ENCODE measurements around the gene LPCAT1. TPM values are rescaled to one million over a fixed set of nuclear protein-coding genes. Genes with fewer than 3 reads are reported as not detected.

LPCAT1 gene
- total RNA-seq, 1 donor from 2014 or later = 269 TPM

DNA sequence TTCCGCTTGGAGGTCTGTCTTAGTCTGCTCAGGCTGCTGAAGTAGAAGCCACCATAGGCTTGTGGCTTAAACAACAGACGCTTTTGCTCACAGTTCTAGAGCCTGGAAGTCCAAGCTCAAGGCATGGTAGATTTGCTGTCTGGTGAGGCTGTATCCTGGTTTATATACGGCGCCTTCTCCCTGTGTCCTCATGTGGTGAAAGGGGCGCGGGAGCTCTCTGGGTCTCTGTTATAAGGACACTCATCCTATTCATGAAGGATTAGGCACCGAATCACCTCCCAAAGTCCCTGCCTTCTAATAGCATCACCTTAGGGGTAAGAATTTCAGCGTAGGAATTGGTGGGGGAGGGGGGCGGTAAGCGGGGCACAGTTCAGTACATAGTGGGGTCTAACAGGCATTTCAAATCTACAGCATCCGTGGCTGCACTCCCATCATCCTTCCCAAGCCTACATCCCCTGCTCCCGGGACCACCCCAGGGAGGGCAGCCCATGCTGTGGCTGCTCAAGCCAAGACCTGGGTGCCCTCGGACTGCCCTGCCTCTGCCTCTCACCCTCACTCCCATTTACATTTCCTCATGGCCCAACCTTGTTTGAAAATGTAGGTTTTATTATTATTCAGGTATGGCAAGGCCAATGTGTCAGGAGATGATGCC, 15.1 kb upstream of the LPCAT1 start:
- TF ChIP-seq, protein P1, sequence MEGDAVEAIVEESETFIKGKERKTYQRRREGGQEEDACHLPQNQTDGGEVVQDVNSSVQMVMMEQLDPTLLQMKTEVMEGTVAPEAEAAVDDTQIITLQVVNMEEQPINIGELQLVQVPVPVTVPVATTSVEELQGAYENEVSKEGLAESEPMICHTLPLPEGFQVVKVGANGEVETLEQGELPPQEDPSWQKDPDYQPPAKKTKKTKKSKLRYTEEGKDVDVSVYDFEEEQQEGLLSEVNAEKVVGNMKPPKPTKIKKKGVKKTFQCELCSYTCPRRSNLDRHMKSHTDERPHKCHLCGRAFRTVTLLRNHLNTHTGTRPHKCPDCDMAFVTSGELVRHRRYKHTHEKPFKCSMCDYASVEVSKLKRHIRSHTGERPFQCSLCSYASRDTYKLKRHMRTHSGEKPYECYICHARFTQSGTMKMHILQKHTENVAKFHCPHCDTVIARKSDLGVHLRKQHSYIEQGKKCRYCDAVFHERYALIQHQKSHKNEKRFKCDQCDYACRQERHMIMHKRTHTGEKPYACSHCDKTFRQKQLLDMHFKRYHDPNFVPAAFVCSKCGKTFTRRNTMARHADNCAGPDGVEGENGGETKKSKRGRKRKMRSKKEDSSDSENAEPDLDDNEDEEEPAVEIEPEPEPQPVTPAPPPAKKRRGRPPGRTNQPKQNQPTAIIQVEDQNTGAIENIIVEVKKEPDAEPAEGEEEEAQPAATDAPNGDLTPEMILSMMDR (IDR thresholded peaks at IDR 0.05) = no peak
- intact Hi-C loops (cut with micrococcal nuclease) = loop anchor here (5.0 kb wide), 1 partner anchor 103 kb away; no protein-coding TSS in a partner anchor

DNA sequence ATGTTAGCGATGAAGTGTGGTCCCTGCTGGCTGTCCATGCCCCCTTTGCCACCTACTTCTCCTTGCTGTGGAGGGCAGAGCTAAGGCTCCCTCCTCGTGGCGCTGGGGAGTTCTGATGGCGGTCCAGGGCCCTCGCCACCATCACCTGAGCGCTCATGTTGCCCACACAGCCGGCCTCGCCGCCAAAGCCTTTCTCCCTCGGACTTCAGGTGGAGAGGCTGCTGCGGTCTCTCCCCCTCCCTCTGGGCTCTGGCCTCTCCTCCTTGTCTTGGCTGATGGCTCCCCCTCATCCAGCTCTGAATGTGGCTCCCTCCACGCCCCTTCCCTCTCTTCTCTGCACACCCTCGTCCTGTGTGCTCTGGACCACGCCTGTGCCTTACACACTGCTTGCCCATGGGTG, 14.5 kb upstream of the LPCAT1 start:
- TF ChIP-seq, protein P1 (IDR thresholded peaks at IDR 0.05) = no peak
- H3K4me3 Mint-ChIP-seq = no peak overlapping the region
- peaks cover 40% of the 10 kb centered on the region for H3K4me1 Mint-ChIP-seq
- DNase-seq (peak; percentile 12), ATAC-seq (ENCODE audit: low read depth) (no peak)
- ChIA-PET POLR2A (interaction anchor here (0.9 to 4.9 kb wide), 5 partner anchors 14 to 55 kb away, joined by 3 to 65 read pairs (median 6); partner anchors contain the start of gene LPCAT1), CTCF (no interaction called here)
- peak overlapping the region; percentile 75 for H3K27ac Mint-ChIP-seq
- intact Hi-C loops (cut with micrococcal nuclease) = loop anchor here (5.0 kb wide), 1 partner anchor 104 kb away; no protein-coding TSS in a partner anchor
- no peaks in the 10 kb centered on the region for H3K36me3 Mint-ChIP-seq (ENCODE audit: low read depth)
- H3K27me3 Mint-ChIP-seq = no peaks in the 10 kb centered on the region
- H3K9me3 Mint-ChIP-seq = no peaks in the 10 kb centered on the region

More for the DNA sequence above, 15.1 kb upstream of the LPCAT1 start:
- no peaks in the 10 kb centered on the region for H3K9me3 Mint-ChIP-seq
- CTCF ChIA-PET = no interaction called here
- peak overlapping the region; percentile 75 for H3K27ac Mint-ChIP-seq
- no peak overlapping the region for H3K4me3 Mint-ChIP-seq
- no peaks in the 10 kb centered on the region for H3K36me3 Mint-ChIP-seq (ENCODE audit: low read depth)
- H3K27me3 Mint-ChIP-seq = no peaks in the 10 kb centered on the region
- ATAC-seq (ENCODE audit: low read depth) (no peak), DNase-seq (peak; percentile 6)
- H3K4me1 Mint-ChIP-seq = peaks cover 40% of the 10 kb centered on the region
- POLR2A ChIA-PET = interaction anchor here (0.9 to 4.9 kb wide), 5 partner anchors 15 to 56 kb away, joined by 3 to 65 read pairs (median 6); partner anchors contain the start of gene LPCAT1

- peak overlapping the region; percentile 93 for H3K27ac Mint-ChIP-seq
- H3K4me3 Mint-ChIP-seq = no peak overlapping the region
These were observed 13.9 kb upstream of the LPCAT1 start for GRCh38 chr5:1537603-1538154.

GRCh38 chr5:1536871-1537602, 13.3 kb upstream of the LPCAT1 start:
- ChIA-PET CTCF (interaction anchor here (0.8 to 2.7 kb wide), 4 partner anchors 10 to 369 kb away, joined by 3 to 8 read pairs (median 3); partner anchors contain the start of gene LPCAT1), POLR2A (interaction anchor here (0.6 to 4.9 kb wide), 15 partner anchors 13 to 529 kb away, joined by 3 to 65 read pairs (median 6); partner anchors contain the start of gene LPCAT1)
- ATAC-seq (ENCODE audit: low read depth) (peak; percentile 1), DNase-seq (no peak)
- H3K4me3 Mint-ChIP-seq = peak overlapping the region; percentile 63
- peak overlapping the region; percentile 93 for H3K27ac Mint-ChIP-seq
- TF ChIP-seq, protein P1 (IDR thresholded peaks at IDR 0.05) = no peak
- no peaks in the 10 kb centered on the region for H3K36me3 Mint-ChIP-seq (ENCODE audit: low read depth)
- H3K4me1 Mint-ChIP-seq = peaks cover 39% of the 10 kb centered on the region
- no peaks in the 10 kb centered on the region for H3K9me3 Mint-ChIP-seq
- intact Hi-C loops (cut with micrococcal nuclease) = loop anchor here (1.0 to 5.0 kb wide), 6 partner anchors 13 to 105 kb away; no protein-coding TSS in a partner anchor
- H3K27me3 Mint-ChIP-seq = no peaks in the 10 kb centered on the region

More at GRCh38 chr5:1537603-1538154, 13.9 kb upstream of the LPCAT1 start:
- ATAC-seq (ENCODE audit: low read depth) (no peak), DNase-seq (peak; percentile 13)
- no peaks in the 10 kb centered on the region for H3K9me3 Mint-ChIP-seq
- TF ChIP-seq, protein P1 (IDR thresholded peaks at IDR 0.05) = no peak
- intact Hi-C loops (cut with micrococcal nuclease) = loop anchor here (2.0 to 5.0 kb wide), 2 partner anchors 57 to 105 kb away; no protein-coding TSS in a partner anchor
- ChIA-PET POLR2A (interaction anchor here (0.9 to 4.9 kb wide), 6 partner anchors 14 to 54 kb away, joined by 3 to 65 read pairs (median 7); partner anchors contain the start of gene LPCAT1), CTCF (interaction anchor here (2.7 kb wide), 1 partner anchor 14 kb away, joined by 8 read pairs; the partner anchor contains the start of gene LPCAT1)
- peaks cover 38% of the 10 kb centered on the region for H3K4me1 Mint-ChIP-seq
- H3K36me3 Mint-ChIP-seq (ENCODE audit: low read depth) = no peaks in the 10 kb centered on the region
- H3K27me3 Mint-ChIP-seq = no peaks in the 10 kb centered on the region
